ENCODE data around the gene ZNF280D.

The ZNF280D gene

GRCh38 chr15:56754772-56755370 lies 21.6 kb upstream of the ZNF280D start:
- DNase-seq (ENCODE audit: extremely low spot score): no peak
- ChIA-PET POLR2A (no interaction called here), CTCF (interaction anchor here (0.9 to 1.1 kb wide), 2 partner anchors 14 to 21 kb away, joined by 3 read pairs; partner anchors contain the start of gene ZNF280D)
- TF ChIP-seq CTCF (IDR thresholded peaks at IDR 0.05; ENCODE audit: control extremely low read depth, extremely low read depth, low read depth, missing control alignments): no peak

GRCh38 chr15:56752986-56753385 lies 19.7 kb upstream of the ZNF280D start:
- CTCF ChIA-PET: interaction anchor here (1.3 kb wide), 1 partner anchor 16 kb away, joined by 4 read pairs; no protein-coding TSS in a partner anchor
- no peak for TF ChIP-seq CTCF (IDR thresholded peaks at IDR 0.05; ENCODE audit: control extremely low read depth, extremely low read depth, low read depth, missing control alignments)
- no peak for DNase-seq (ENCODE audit: extremely low spot score)
- POLR2A ChIA-PET: no interaction called here

GRCh38 chr15:56749982-56750381 lies 16.7 kb upstream of the ZNF280D start:
- no peak for DNase-seq (ENCODE audit: extremely low spot score)
- POLR2A ChIA-PET: no interaction called here
- CTCF ChIA-PET: no interaction called here
- no peak for TF ChIP-seq CTCF (IDR thresholded peaks at IDR 0.05; ENCODE audit: control extremely low read depth, extremely low read depth, low read depth, missing control alignments)

GRCh38 chr15:56744701-56745683 lies 11.7 kb upstream of the ZNF280D start:
- DNase-seq (ENCODE audit: extremely low spot score): no peak
- ChIA-PET CTCF (interaction anchor here (0.8 to 1.9 kb wide), 4 partner anchors 10 to 19 kb away, joined by 3 to 5 read pairs (median 4); partner anchors contain the start of gene ZNF280D), POLR2A (no interaction called here)
- TF ChIP-seq CTCF (IDR thresholded peaks at IDR 0.05; ENCODE audit: control extremely low read depth, extremely low read depth, low read depth, missing control alignments): no peak

GRCh38 chr15:56741541-56741940 lies 8.2 kb upstream of the ZNF280D start:
- CTCF ChIA-PET: interaction anchor here (0.9 to 1.5 kb wide), 4 partner anchors 13 to 133 kb away, joined by 3 read pairs; no protein-coding TSS in a partner anchor
- POLR2A ChIA-PET: no interaction called here
- DNase-seq (ENCODE audit: extremely low spot score): no peak

More at GRCh38 chr15:56741541-56741940, 8.2 kb upstream of the ZNF280D start:
- TF ChIP-seq CTCF (IDR thresholded peaks at IDR 0.05; ENCODE audit: control extremely low read depth, extremely low read depth, low read depth, missing control alignments): no peak

Measured in GM10248 (cell line).